A673 (cell line): ENCODE results near the gene MTTP. TPM values are rescaled to one million over a fixed set of nuclear protein-coding genes. Genes with fewer than 3 reads are reported as not detected.

Source experiments
- BruUV-seq: library from RNA; stranded (reverse); fragments of 400-500 nt; replicated peaks from 2 replicates; lab custom pipeline; 2021; lab: Mats Ljungman, UMichigan
- CTCF ChIA-PET: fragments of 300-600 bp; sonication (Branson Sonifier 250); formaldehyde crosslinking; loops from one replicate; lab custom pipeline; 2022; ENCODE audit warnings: antibody characterized with exemption; lab: Charles Lee
- POLR2A ChIA-PET: fragments of 300-600 bp; sonication (Branson Sonifier 250); formaldehyde crosslinking; loops from one replicate; lab custom pipeline; 2022; ENCODE audit warnings: antibody characterized with exemption; ENCODE audit not compliant: low non-redundant PET; lab: Charles Lee
- DNase-seq: peaks from one replicate; pipeline ENCODE4 v3.0.0-alpha.2; 2015; ENCODE audit warnings: low spot score
- H3K27ac ChIP-seq: fragments of 200-600 bp; sonication (generic); 2 replicates; pipeline ENCODE4 v1.5.1; 2016; ENCODE audit warnings: mixed run types, low read depth, mild to moderate bottlenecking, mixed read lengths, antibody characterized with exemption, low read length; ENCODE audit not compliant: poor library complexity, severe bottlenecking
- H3K27me3 ChIP-seq: fragments of 200-600 bp; sonication (generic); replicated peaks from 2 replicates; pipeline ENCODE4 v1.6.1; 2017; ENCODE audit warnings: mixed run types, low read depth, mild to moderate bottlenecking, mixed read lengths, antibody characterized with exemption, low read length; ENCODE audit not compliant: insufficient read depth, poor library complexity
- H3K36me3 ChIP-seq: fragments of 200-600 bp; sonication (generic); 2 replicates; pipeline ENCODE4 v1.6.1; 2016; ENCODE audit warnings: mixed run types, mild to moderate bottlenecking, mixed read lengths, antibody characterized with exemption, low read length; ENCODE audit not compliant: insufficient read depth, poor library complexity, severe bottlenecking
- H3K4me1 ChIP-seq: fragments of 200-600 bp; sonication (generic); 2 replicates; pipeline ENCODE4 v1.6.1; 2017; ENCODE audit warnings: mixed run types, mild to moderate bottlenecking, mixed read lengths, antibody characterized with exemption, low read length; ENCODE audit not compliant: insufficient read depth, poor library complexity, severe bottlenecking
- H3K4me3 ChIP-seq: fragments of 200-600 bp; sonication (generic); 2 replicates; pipeline ENCODE4 v1.5.1; 2016; ENCODE audit warnings: low read depth, mixed run types, mild to moderate bottlenecking, mixed read lengths, low read length; ENCODE audit not compliant: poor library complexity, severe bottlenecking
- H3K9me3 ChIP-seq: fragments of 200-600 bp; sonication (generic); 2 replicates; pipeline ENCODE4 v1.6.1; 2016; ENCODE audit warnings: mixed run types, low read depth, mild to moderate bottlenecking, mixed read lengths, antibody characterized with exemption, low read length; ENCODE audit not compliant: poor library complexity, severe bottlenecking
- CTCF ChIP-seq: fragments of 300-800, 200-600 bp; sonication (generic); conservative IDR thresholded peaks from 2 replicates; pipeline ENCODE4 v1.5.1; 2017; ENCODE audit warnings: low read depth, mild to moderate bottlenecking, antibody characterized with exemption, low read length, moderate library complexity, mixed read lengths
- EZH2 ChIP-seq: fragments of 200-600 bp; sonication (generic); IDR thresholded peaks from 2 replicates; pipeline ENCODE4 v1.6.1; 2017; ENCODE audit warnings: borderline replicate concordance, low read depth, mild to moderate bottlenecking, mixed read lengths, antibody characterized with exemption, low read length; ENCODE audit not compliant: poor library complexity, severe bottlenecking
- intact Hi-C: fragments of 100-400 bp; cut with micrococcal nuclease; formaldehyde crosslinking; loops from one replicate; pipeline ENCODE4 v1.10.0; 2022; ENCODE audit not compliant: unreplicated experiment
- total RNA-seq: library from RNA; stranded (reverse); gene quantifications from 2 replicates; pipeline ENCODE4 v1.2.3, GENCODE V29; 2021

The MTTP gene
- total RNA-seq, 1 experiment from 2014 or later, result not detected

- ChIA-PET CTCF (no interaction called here), POLR2A (no interaction called here)
- intact Hi-C loops, result no loop called here
- H3K9me3 ChIP-seq, result no peaks in the 10 kb centered on the region
- H3K4me3 ChIP-seq, result no peak overlapping the region
- DNase-seq, result no peak
- no peaks in the 10 kb centered on the region for H3K36me3 ChIP-seq
- no peak overlapping the region for H3K27ac ChIP-seq
- no TSS peak for BruUV-seq
- H3K4me1 ChIP-seq, result no peaks in the 10 kb centered on the region
- TF ChIP-seq EZH2 (no peak), CTCF (no peak)
- H3K27me3 ChIP-seq, result peaks cover 24% of the 10 kb centered on the region
Measured at GRCh38 chr4:99668472-99668871, 93.8 kb downstream of the MTTP start.

- POLR2A ChIA-PET, result no interaction called here
- Histone ChIP-seq H3K9me3 (no peaks in the 10 kb centered on the region), H3K36me3 (no peaks in the 10 kb centered on the region), H3K4me3 (no peak overlapping the region), H3K4me1 (no peaks in the 10 kb centered on the region), H3K27ac (no peak overlapping the region), H3K27me3 (peaks cover 18% of the 10 kb centered on the region)
- intact Hi-C loops, result no loop called here
- no peak for DNase-seq
- BruUV-seq, result no TSS peak
- CTCF ChIA-PET, result no interaction called here
- TF ChIP-seq CTCF, result no peak
- TF ChIP-seq EZH2, result no peak
Measured at GRCh38 chr4:99669084-99669483, 94.5 kb downstream of the MTTP start.

- H3K36me3 ChIP-seq, result no peaks in the 10 kb centered on the region
- H3K27ac ChIP-seq, result no peak overlapping the region
- intact Hi-C loops, result no loop called here
- ChIA-PET CTCF (no interaction called here), POLR2A (no interaction called here)
- no peak overlapping the region for H3K4me3 ChIP-seq
- TF ChIP-seq EZH2, result no peak
- TF ChIP-seq CTCF, result no peak
- no peak for DNase-seq
- H3K27me3 ChIP-seq, result peaks cover 12% of the 10 kb centered on the region
- no peaks in the 10 kb centered on the region for H3K4me1 ChIP-seq
- H3K9me3 ChIP-seq, result no peaks in the 10 kb centered on the region
- no TSS peak for BruUV-seq
Measured at GRCh38 chr4:99670409-99671073, 95.9 kb downstream of the MTTP start.

Other genes with a start within 250 kb of the MTTP start
- gene ADH1C, start 222.1 kb upstream of the MTTP start, total RNA-seq, result not detected in 2 replicates
- gene ADH7, start 139.5 kb upstream of the MTTP start, total RNA-seq, result not detected in 2 replicates
- not detected in 2 replicates for gene C4orf17, start 63.8 kb upstream of the MTTP start, total RNA-seq
- 2.4 and 4.6 TPM in 2 replicates for gene TRMT10A, start 10.8 kb upstream of the MTTP start, total RNA-seq
- gene C4orf54, start 83.0 kb downstream of the MTTP start, total RNA-seq, result not detected in 2 replicates
- not detected in 2 replicates for gene DAPP1, start 242.0 kb downstream of the MTTP start, total RNA-seq